G401.6 (cell line): ENCODE data around the gene GRAP2.
"Not testable (repeated sequence)": the region's sequence is repeated elsewhere in the genome, so short reads cannot be mapped to it uniquely, and the experiment has no call there.

Experiments
- FAIRE-seq: peaks from 2 replicates; lab custom pipeline; 2012; peaks lifted over from hg19 to GRCh38; lab: Jason Lieb, UNC

Gene GRAP2

GRCh38 chr22:39967103-39967829 is 66.4 kb downstream of the GRAP2 start:
- no peak for FAIRE-seq

- no peak for FAIRE-seq
Observed at GRCh38 chr22:39967996-39968972, 67.4 kb downstream of the GRAP2 start.

- FAIRE-seq, result no peak
Observed at GRCh38 chr22:39970742-39971141, 69.9 kb downstream of the GRAP2 start.

GRCh38 chr22:39972641-39973040 is 71.8 kb downstream of the GRAP2 start:
- no peak for FAIRE-seq

- FAIRE-seq, result no peak
Observed at GRCh38 chr22:39973656-39974055, 72.8 kb downstream of the GRAP2 start.

- FAIRE-seq, result no peak
Observed at GRCh38 chr22:39974065-39974464, 73.2 kb downstream of the GRAP2 start.

GRCh38 chr22:39979048-39979447 is 78.2 kb downstream of the GRAP2 start:
- no peak for FAIRE-seq

- no peak for FAIRE-seq
Observed at GRCh38 chr22:39979458-39979857, 78.6 kb downstream of the GRAP2 start.

- FAIRE-seq, result no peak
Observed at GRCh38 chr22:39980596-39980995, 79.7 kb downstream of the GRAP2 start.

- FAIRE-seq, result no peak
Observed at GRCh38 chr22:39983346-39983745, 82.5 kb downstream of the GRAP2 start.

GRCh38 chr22:39984006-39984405 is 83.1 kb downstream of the GRAP2 start:
- FAIRE-seq, result no peak

- FAIRE-seq, result no peak
Observed at GRCh38 chr22:39984746-39985145, 83.9 kb downstream of the GRAP2 start.

GRCh38 chr22:39985383-39986035 is 84.6 kb downstream of the GRAP2 start:
- no peak for FAIRE-seq

- FAIRE-seq, result no peak
Observed at GRCh38 chr22:39988386-39989114, 87.7 kb downstream of the GRAP2 start.

- FAIRE-seq, result no peak
Observed at GRCh38 chr22:39989633-39990032, 88.7 kb downstream of the GRAP2 start.

- no peak for FAIRE-seq
Observed at GRCh38 chr22:39990686-39991085, 89.8 kb downstream of the GRAP2 start.

GRCh38 chr22:39991159-39991860 is 90.4 kb downstream of the GRAP2 start:
- no peak for FAIRE-seq

GRCh38 chr22:39992088-39992826 is 91.4 kb downstream of the GRAP2 start:
- FAIRE-seq, result no peak

- FAIRE-seq, result not testable (repeated sequence)
Observed at GRCh38 chr22:39992894-39993293, 92.0 kb downstream of the GRAP2 start.

GRCh38 chr22:39994041-39994565 is 93.2 kb downstream of the GRAP2 start:
- FAIRE-seq, result no peak
